CD4-positive, alpha-beta T cell treated with Interleukin-6 for 4 hours (primary cell): ENCODE results near the gene CSTF2.
"Not testable (repeated sequence)": the region's sequence is repeated elsewhere in the genome, so short reads cannot be mapped to it uniquely, and the experiment has no call there.

Experiments
- DNase-seq: peaks from one replicate; pipeline ENCODE4 v3.0.0-alpha.2; 2020; ENCODE audit warnings: mixed read lengths

Gene CSTF2, protein sequence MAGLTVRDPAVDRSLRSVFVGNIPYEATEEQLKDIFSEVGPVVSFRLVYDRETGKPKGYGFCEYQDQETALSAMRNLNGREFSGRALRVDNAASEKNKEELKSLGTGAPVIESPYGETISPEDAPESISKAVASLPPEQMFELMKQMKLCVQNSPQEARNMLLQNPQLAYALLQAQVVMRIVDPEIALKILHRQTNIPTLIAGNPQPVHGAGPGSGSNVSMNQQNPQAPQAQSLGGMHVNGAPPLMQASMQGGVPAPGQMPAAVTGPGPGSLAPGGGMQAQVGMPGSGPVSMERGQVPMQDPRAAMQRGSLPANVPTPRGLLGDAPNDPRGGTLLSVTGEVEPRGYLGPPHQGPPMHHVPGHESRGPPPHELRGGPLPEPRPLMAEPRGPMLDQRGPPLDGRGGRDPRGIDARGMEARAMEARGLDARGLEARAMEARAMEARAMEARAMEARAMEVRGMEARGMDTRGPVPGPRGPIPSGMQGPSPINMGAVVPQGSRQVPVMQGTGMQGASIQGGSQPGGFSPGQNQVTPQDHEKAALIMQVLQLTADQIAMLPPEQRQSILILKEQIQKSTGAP

DNA sequence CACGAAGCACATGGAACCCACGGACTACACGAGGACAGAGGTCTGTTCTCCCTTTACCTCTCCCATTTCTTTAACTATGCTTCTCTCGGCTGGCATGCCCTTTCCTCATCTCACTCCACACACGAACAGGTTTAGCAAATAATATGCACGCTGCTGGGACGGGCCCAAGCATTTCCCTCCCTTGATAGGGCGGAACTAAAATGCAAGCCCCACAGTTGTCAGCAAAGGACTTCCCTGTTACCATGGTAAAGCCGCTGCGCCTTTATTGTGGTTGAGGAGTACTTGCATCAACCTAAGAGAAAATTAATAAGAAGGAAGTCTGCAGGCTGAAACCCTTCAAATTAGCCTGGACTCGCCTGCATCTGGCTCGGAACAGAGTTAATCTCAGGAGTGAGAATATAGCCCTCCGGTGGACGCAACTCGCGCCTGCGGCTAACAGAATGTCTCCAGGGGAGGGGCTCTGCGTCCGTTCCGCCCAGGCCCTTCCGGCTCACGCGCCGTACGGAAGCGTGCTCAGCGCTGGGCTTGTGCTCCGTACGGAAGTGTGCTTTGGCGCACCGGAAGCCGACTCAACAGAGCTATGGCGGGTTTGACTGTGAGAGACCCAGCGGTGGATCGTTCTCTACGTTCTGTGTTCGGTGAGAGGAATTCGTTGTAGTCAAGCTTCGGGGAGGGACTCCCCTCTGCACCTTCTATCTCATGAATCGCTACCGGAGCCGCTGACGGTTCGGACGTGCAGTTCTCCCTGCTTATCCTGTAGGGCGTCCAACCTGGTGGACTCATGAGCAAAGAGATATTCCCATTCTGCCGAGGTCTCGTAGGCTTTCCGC lies at the start of gene CSTF2:
Gene CSTF2, plus strand, starts transcription at position 555 of the 830 bp plus-strand sequence. Its CDS starts 26 bp downstream, at position 581.
- peak; percentile 81 for DNase-seq

DNA sequence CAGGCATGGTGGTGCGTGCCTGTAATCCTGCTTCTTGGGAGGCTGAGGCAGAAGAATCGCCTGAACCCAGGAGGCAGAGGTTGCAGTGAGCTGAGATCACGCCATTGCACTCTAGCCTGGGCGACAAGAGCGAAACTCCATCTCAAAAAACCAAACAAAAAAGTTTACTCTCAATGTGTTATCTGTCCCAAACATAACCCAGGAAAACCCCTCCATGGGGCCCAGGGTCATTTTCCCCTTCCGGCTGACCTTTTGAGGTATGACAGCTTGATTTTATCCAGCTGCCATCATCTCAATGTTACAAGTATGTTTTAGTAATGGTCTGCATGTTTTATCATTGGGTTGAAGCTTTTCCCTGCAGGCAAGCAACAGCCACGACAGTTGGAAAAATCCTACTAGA lies 23.8 kb upstream of the CSTF2 start:
- not testable (repeated sequence) for DNase-seq

DNA sequence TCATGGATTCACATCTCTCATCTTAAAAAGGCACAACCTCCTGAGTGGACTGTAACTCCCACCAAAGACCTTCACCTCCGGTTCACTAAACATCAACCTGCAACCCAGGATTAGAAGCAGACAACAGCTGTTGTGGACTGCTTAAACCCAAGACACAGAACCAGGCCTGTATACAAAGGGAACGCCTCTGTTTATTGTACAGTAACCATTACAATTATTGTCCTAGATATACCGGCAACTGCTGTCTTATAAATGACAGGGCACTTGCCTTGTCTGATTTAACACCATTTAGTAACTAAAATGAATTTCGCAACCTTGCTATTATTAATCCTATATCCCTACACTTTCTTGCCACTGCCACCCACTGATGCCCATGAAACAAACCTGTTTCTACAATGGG lies 22.8 kb upstream of the CSTF2 start:
- no peak for DNase-seq

DNA sequence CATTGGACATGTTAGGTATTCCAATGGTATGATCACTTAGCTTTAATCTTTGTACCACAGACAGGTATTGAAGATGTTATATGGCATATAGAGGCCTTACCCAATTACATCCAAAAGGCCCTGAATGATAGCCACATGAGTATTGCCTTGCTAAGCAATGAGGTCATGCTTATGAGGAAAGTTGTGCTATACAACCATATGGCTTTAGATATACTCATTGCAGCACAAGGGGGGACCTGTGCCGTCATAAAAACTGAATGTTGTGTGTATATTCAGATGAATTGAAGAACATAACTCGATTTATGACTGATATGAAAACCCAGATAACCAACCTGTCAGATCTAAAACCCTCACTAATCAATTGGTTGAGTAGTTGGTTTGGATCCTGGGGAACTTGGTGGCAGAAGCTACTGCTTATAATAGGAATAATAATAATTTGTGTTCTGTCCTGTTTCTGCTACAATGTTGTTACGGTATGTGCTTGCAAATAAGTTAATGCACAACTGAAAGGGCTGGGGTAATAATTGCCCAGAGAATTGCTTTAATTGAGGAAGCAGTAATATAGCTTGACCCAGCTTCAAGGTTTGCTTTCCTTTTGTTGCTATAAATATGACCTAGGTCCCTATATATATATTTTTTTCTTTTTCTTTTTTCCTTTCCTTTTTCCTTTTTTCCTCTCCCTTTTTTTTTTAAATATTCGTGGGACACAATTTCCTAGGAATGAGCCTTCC lies 21.5 kb upstream of the CSTF2 start:
- DNase-seq = no peak

DNA sequence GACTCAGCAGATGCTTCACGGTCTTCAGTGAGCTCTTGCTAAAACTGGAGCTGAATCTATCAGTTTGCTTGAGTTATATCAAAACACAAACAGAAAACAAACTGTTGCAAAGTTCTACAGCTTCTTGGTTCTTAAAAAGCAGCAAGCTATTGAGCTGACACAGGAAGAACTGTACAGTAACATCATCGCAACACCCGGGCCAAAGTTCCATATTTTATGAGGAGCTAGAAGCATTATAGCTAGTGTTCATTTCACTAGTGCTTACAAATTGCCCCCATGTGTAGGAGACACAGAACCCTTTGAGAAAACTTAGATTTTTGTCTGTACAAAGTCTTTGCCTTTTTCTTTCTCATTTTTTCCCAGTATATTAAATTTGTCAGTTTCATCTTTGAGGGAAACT lies 17.3 kb upstream of the CSTF2 start:
- no peak for DNase-seq

DNA sequence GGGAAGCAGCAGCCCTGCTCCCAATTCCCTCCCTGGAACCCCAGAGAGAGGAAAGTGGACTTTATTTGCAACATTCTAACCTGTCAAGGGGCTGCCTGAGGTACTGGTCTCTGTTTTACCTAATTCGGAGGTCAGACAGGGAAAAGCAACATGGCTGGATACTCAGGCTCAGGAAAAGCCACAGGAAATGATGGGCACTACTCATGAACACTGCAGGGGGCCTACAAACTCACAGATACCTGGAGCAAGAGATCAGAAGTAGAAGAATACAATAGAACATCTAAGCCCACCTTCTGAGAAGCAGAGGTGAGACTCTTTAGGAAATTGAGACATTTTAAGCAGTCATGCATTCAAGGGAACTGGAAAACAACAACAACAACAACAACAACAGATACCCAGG lies 15.4 kb upstream of the CSTF2 start:
- DNase-seq = no peak

DNA sequence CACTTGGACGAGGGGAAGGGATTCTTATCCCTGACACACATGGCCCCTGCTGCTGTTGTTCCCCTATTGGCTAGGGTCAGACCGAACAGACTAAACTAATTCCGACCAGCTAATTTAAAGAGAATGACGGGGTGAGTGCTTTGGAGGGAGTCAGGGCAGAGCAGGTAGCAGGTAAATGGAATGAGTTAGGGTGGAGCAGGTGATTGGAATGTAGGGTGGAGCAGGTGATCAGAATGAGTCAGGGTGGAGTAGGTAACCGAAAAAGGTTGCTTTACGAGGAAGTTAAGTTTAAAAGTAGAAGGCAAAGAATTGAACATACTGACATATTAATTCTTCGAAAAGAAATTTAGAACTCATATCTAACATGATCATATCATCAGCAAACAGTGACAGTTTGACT lies 11.9 kb upstream of the CSTF2 start:
- DNase-seq = not testable (repeated sequence)

DNA sequence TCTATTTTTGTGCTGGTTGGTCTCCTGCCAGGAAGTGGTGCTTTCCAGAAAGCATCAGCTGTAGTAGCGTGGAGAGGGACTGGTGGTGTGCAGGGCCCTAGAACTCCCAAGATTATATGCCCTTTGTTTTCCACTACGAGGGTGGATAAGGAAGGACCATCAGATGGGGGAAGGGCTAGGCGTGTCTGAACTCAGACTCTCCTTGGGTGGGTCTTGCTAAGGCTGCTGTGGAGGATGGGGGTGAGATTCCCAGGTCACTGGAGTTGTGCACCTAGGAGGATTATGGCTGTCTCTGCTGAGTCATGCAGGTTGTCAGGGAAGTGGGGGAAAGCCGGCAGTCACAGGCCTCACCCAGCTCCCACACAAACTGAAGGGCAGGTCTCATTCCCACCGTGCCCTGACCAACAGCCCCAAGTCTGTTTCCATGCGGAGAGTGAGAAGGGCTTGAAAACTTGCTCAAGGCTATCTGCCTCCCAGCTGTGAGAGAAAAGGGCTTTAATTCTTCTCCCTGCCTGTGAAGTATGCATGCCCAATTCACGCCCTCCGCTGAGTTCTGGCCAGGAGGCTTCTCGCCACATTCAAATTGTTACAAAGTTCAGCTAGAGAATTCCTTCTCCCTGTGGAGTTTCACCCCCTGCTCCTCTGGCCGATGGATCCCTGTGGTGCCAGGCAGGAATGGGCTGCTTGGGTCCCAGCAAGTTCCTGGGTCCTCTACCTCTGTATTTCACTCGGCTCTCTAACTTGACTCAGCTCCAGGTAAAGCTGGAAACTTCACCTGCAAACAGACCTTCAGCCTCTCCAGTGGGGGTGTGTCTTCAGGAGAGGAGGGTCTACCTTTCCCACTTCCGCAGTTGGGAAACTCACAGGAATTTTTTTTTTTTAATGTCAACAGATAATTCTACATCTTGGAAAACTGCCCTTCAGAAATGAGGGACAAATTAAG lies 7.7 kb upstream of the CSTF2 start:
- DNase-seq = no peak

DNA sequence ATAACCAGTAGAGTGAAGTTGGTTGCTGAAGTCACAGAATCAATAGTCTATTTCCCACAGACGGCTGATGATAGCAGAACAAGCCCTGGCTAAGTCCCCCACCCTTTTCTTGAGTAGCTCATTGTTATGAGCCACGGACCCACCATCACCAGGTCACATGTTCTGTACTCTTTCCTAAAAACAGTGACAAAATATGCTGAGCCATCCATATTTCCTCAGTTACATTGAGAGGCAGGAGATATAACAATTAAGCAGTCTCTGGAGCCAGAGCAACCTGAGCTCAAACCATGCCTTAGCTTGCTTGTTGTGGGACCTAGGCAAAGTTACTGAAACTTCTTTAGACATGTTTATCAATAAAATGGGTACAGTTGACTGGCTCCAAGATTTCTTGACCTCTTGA lies 2.9 kb upstream of the CSTF2 start:
- DNase-seq = no peak

DNA sequence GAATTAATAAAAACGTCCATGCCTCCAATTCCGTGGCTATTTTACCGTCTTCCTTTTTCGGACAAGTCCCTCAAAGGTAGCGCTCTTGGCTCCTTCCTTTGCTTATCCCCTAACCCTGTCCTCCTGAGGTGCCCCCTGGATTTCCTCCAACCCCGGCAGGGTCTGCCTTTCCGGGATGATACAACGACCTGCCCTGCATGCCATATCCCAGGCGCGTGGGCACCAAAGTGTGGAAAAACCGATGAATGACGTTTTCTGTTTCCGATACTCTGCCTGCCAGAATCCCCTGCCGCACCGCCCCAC lies 706 bp upstream of the CSTF2 start:
- DNase-seq = no peak

DNA sequence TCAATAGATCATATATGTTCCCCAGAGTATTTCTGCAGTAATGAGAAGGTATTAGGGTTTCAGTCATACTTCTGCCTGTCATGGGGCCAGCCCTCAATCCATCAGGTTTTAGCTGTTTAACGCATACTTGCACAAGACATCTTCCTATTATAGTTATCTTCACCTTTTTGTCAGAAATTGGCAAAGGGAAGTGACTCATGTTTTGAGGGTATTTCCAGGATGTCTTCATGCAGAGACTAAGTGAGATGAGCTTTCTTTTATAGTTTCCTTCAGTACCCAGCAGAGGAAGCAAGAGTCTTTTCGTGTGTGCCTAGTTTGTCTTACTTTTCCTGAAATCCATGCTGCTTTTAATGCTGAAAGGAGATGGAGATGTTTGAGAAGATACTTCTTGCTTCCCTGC lies 9.5 kb downstream of the CSTF2 start:
- no peak for DNase-seq

DNA sequence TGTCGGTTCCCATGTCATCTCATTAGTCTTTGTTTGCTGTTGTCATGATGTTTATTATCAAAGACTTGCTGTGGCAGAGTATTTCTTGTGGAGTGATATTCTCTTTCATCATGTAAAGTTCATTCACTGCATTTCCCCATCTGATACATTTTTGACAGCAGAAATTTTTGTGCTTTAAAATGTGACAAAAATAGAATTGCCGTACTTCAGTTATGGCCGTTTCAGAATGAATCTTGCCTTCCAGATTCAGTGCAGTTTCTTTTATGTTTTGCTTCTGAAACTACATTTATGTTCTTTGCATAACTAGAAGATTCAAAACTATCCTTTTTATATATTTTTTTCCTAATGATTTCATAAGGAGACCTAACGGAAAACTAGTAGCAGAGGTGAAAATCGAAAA lies 10.0 kb downstream of the CSTF2 start:
- no peak for DNase-seq

DNA sequence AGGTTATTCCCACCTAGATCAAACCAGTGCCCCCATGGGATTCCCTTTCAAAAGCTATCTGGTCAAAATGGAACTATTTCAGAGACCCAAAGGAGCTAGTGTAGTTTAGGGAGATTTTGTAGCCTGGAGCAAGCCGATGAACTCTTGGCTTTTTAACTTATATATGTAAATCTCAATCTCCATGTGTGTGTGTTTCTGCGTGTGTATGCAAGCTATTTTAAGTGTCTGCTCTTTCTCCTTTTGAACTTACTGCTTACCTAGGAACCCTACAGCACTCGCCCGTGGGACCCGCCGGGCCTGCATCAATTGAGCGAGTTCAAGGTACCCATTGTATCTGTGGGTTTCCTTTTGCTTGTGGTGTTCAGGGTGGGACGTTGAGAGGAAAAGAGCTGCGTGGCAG lies 10.4 kb downstream of the CSTF2 start:
- no peak for DNase-seq

DNA sequence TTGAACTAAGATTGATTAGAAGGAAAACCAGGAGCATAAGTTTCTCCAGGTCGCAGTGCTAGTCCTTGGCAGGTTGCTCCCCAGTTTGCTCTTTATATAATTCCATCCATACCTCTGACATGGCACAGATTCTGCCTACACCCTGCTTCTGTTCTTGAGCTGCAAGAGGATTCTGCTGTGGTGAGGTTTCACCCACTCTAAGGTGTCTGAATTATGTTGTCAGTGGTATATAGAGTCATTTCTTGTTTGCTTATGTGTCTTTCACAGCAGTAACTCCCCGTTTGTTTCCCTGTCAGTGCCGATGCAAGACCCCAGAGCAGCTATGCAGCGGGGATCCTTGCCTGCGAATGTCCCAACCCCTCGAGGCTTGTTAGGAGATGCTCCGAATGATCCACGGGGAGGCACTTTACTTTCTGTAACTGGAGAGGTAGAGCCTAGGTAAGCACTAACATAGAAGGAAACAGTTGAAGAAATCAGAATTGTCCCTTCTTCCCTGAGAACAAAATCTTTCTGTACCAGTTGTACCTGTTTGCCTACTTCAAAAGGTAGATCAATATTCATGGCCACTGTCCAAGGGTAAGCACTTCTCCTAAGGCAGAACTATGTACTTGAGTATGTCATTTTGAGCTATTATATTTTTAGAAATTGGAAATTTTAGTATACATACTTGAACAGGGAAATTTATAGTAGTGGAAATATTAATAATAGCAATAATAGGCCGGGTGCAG lies 11.2 kb downstream of the CSTF2 start:
- no peak for DNase-seq

DNA sequence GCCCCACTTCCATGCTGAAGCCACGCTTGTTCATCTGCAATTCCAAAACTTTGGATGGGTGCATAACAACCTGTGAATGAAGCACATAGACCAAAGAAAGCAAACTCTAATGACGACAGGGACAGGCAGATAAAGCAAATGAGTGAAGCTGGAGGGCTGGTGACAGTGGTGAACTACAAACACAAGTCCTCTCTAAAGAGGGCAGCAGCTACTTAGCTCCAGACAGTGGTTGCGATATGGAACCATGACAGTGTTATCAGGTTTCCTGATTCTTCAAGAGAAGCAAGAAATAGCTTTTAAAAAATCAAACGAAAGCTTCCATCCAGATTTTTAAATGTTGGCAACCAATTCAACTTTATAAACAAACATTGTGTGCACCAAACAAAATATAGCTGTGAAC lies 30.1 kb downstream of the CSTF2 start:
- no peak for DNase-seq

DNA sequence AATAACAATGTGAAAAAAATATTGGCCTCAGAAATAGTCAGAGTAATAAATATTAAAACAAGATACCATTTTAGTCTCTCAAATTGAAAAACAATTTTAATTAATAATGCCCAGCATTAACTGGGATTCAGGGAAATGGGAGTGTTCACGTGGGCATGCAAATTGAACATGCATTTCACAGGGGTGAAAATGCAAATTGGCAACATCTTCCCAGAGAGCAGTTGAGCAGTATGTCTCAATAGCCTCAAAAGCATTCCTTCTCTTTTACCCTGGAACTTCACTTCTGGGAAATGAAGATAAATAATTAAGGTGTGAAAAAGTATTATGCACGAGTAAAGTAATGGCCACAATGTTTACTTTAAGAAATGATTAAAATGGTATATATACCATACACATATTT lies 32.6 kb downstream of the CSTF2 start:
- DNase-seq = no peak

DNA sequence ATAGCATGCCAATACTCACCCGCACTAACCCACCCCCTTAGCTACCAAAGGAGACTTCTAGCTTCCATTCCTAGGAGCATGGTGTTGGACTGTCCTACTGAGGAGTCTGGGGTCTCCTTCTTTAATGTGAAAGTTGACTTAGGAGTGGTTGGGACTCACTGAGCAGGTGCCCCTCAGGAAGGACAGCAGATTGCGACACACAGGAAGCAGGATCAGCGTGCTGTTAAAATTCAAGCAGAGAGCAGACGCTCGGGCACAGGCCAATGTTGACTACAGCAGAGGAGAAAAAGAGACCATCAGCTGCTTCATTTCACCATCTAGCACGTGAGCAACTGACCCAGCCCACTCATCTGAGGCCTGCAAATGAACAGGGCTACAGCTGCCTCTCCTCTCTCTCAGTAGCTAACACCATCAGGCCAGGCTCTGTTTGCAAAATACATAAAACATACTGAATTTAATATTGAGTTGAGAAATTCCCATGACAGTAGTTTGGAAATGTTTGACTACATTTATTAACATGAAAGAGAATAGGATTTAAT lies 43.2 kb downstream of the CSTF2 start:
- no peak for DNase-seq

DNA sequence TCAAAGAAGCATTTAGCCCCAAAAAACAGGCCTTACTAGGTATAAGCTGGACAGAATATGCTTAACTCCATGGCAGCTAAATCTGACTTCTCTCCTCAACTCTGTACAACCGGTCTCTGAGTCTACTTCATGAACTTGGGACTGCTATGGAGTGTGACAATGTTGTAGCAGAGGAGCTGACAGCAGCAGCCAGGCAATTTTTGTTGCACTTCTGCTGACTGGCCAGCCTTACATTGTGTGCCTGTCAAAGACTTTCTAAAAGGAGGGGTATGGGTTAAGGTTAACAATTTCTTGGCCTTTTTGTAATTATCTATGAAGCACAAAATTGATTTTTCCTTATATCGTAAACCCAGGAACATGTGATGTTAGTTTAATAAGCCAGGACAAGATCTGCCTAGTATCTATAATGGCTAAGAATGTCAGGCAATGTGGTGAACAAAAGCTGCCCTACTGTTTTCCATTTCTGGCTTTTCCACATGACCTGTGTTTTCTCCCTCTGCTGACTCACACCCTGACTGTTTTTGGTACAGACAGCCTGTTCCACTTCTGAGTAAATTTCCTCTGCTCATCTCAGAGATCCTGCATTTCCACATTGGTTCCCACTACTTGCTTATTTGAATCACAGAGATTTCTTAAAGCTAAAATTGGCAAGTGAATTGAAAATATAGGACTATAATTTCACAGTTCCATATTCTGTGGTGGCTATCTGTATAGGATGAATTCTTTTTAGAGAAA lies 44.6 kb downstream of the CSTF2 start:
- DNase-seq = no peak

DNA sequence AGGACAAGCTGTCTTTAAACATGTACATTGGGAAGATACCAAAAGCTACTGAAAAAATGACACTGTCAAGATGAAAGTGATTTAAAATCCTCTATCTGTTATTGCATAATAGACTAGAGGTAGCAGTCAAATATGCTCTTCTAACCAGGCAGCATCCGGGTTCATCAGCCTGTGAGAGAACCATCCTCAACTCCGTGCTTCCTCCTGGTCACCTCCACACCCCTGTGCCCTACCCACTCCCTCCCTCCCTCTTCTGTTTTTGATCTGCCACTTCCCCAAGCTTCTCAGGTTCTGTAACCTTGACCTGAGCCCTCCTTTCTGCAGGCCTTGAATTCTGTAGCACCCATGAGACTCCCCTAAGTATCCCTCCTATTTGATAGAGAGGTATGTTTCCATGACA lies 48.1 kb downstream of the CSTF2 start:
- no peak for DNase-seq

DNA sequence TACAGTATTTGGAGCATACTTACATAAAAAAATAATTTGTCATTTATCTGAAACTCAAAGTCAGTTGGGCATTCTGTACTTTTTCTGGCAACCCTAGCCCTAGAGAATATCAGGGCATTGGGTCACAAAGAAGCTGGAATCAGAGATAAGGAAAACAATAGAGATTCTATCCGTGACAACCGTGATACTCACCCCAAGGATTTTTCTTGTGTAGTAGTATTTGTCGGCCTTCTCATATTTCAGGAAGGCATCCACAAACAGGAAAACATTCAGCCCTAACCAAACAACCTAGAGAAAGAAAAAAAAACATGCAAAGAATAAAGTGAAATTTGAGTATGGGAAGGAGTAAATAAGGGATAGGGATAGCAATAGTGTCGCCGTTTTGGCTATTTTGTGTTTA lies 50.3 kb downstream of the CSTF2 start:
- no peak for DNase-seq
